ENCODE measurements around the gene SEMA4A.

SEMA4A gene

GRCh38 chr1:156119503-156120209 is 33.7 kb upstream of the SEMA4A start:
- POLR2A ChIA-PET = interaction anchor here (1.4 to 2.1 kb wide), 2 partner anchors 10 to 13 kb away, joined by 4 to 7 read pairs; no protein-coding TSS in a partner anchor
- H3K27ac ChIP-seq (ENCODE audit: extremely low read depth, low read depth, low read length) = no peak overlapping the region
- no peaks in the 10 kb centered on the region for H3K9me3 ChIP-seq (ENCODE audit: control insufficient read depth, insufficient read depth, low read depth, low read length)
- CTCF ChIA-PET = interaction anchor here (1.0 to 25.6 kb wide), 3 partner anchors 9 to 26 kb away, joined by 4 to 1029 read pairs (median 33); no protein-coding TSS in a partner anchor
- H3K4me3 ChIP-seq (ENCODE audit: low read depth, low read length) = no peak overlapping the region
- H3K36me3 ChIP-seq (ENCODE audit: control insufficient read depth in 2 of 2, insufficient read depth in 1 of 2, low read length in 2 of 2) = peaks cover 0 to 7% of the 10 kb centered on the region in 2 experiments; a peak in 2 of 3 replicates
- peaks cover 20% of the 10 kb centered on the region for H3K4me1 ChIP-seq (ENCODE audit: control insufficient read depth, insufficient read depth, low read length)
- TF ChIP-seq GLIS1 (tag by site-specific recombination; IDR thresholded peaks at IDR 0.05) (peak; percentile 50; the same call in 1 of the 2 replicates), GFI1B (tag by site-specific recombination; IDR thresholded peaks at IDR 0.05) (no peak), MYNN (tag by site-specific recombination; IDR thresholded peaks at IDR 0.05; ENCODE audit: borderline replicate concordance) (no peak), ZNF777 (tag by site-specific recombination; IDR thresholded peaks at IDR 0.05; ENCODE audit: borderline replicate concordance) (no peak), ZNF701 (tag by site-specific recombination; IDR thresholded peaks at IDR 0.05) (no peak), YY2 (tag by site-specific recombination; IDR thresholded peaks at IDR 0.05) (no peak), RBAK (tag by site-specific recombination; IDR thresholded peaks at IDR 0.05) (no peak), ZNF560 (tag by site-specific recombination; IDR thresholded peaks at IDR 0.05; ENCODE audit: borderline replicate concordance) (no peak), ZNF133 (tag by site-specific recombination; IDR thresholded peaks at IDR 0.05) (no peak), ZNF146 (tag by site-specific recombination; IDR thresholded peaks at IDR 0.05) (no peak), YY1 (tag by site-specific recombination; IDR thresholded peaks at IDR 0.05) (no peak), ZNF596 (tag by site-specific recombination; IDR thresholded peaks at IDR 0.05) (no peak), GLIS2 (tag by site-specific recombination; IDR thresholded peaks at IDR 0.05) (peak; percentile 40; the same call in 1 of the 2 replicates), SETDB1 (IDR thresholded peaks at IDR 0.05; ENCODE audit: insufficient read length, low read length) (no peak), ZNF768 (tag by site-specific recombination; IDR thresholded peaks at IDR 0.05) (no peak), ZNF140 (tag by site-specific recombination; IDR thresholded peaks at IDR 0.05) (no peak), REPIN1 (tag by site-specific recombination; IDR thresholded peaks at IDR 0.05; ENCODE audit: low read depth) (no peak), ZFP69B (tag by site-specific recombination; IDR thresholded peaks at IDR 0.05) (peak; percentile 98), ZNF10 (tag by site-specific recombination; IDR thresholded peaks at IDR 0.05) (no peak), ZNF664 (tag by site-specific recombination; IDR thresholded peaks at IDR 0.05) (no peak), HOXA7 (CRISPR knock-in tag; IDR thresholded peaks at IDR 0.05; ENCODE audit: borderline replicate concordance) (no peak), ZNF692 (tag by site-specific recombination; IDR thresholded peaks at IDR 0.05) (peak; percentile 98), ZNF830 (tag by site-specific recombination; IDR thresholded peaks at IDR 0.05; ENCODE audit: low read depth) (no peak), ZNF76 (tag by site-specific recombination; IDR thresholded peaks at IDR 0.05; ENCODE audit: borderline replicate concordance, low read depth) (no peak), ZNF658 (tag by site-specific recombination; IDR thresholded peaks at IDR 0.05) (no peak), PATZ1 (tag by site-specific recombination; IDR thresholded peaks at IDR 0.05) (peak; percentile 39; the same call in 1 of the 2 replicates)
- TF ChIP-seq, protein P1, sequence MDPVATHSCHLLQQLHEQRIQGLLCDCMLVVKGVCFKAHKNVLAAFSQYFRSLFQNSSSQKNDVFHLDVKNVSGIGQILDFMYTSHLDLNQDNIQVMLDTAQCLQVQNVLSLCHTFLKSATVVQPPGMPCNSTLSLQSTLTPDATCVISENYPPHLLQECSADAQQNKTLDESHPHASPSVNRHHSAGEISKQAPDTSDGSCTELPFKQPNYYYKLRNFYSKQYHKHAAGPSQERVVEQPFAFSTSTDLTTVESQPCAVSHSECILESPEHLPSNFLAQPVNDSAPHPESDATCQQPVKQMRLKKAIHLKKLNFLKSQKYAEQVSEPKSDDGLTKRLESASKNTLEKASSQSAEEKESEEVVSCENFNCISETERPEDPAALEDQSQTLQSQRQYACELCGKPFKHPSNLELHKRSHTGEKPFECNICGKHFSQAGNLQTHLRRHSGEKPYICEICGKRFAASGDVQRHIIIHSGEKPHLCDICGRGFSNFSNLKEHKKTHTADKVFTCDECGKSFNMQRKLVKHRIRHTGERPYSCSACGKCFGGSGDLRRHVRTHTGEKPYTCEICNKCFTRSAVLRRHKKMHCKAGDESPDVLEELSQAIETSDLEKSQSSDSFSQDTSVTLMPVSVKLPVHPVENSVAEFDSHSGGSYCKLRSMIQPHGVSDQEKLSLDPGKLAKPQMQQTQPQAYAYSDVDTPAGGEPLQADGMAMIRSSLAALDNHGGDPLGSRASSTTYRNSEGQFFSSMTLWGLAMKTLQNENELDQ (tag by site-specific recombination; IDR thresholded peaks at IDR 0.05; ENCODE audit: low read depth) = no peak
- TF ChIP-seq, protein P2, sequence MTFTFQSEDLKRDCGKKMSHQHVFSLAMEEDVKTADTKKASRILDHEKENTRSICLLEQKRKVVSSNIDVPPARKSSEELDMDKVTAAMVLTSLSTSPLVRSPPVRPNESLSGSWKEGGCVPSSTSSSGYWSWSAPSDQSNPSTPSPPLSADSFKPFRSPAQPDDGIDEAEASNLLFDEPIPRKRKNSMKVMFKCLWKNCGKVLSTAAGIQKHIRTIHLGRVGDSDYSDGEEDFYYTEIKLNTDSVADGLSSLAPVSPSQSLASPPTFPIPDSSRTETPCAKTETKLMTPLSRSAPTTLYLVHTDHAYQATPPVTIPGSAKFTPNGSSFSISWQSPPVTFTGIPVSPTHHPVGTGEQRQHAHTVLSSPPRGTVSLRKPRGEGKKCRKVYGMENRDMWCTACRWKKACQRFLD (tag by site-specific recombination; IDR thresholded peaks at IDR 0.05) = no peak
- TF ChIP-seq, protein P3, sequence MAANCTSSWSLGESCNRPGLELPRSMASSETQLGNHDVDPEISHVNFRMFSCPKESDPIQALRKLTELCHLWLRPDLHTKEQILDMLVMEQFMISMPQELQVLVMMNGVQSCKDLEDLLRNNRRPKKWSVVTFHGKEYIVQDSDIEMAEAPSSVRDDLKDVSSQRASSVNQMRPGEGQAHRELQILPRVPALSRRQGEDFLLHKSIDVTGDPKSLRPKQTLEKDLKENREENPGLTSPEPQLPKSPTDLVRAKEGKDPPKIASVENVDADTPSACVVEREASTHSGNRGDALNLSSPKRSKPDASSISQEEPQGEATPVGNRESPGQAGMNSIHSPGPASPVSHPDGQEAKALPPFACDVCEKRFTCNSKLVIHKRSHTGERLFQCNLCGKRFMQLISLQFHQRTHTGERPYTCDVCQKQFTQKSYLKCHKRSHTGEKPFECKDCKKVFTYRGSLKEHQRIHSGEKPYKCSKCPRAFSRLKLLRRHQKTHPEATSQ (tag by site-specific recombination; IDR thresholded peaks at IDR 0.05) = no peak

All from HEK293 (cell line).